Glutamatergic neuron (in vitro differentiated cells): ENCODE data around the gene MYRF. TPM values are rescaled to one million over a fixed set of nuclear protein-coding genes. Genes with fewer than 3 reads are reported as not detected.

Source experiments
- DNase-seq: peaks from one replicate; pipeline ENCODE4 v3.0.0; 2022
- H3K27ac Mint-ChIP-seq: one replicate; pipeline ENCODE4 v1.8.0; 2020; ENCODE audit warnings: mild to moderate bottlenecking, mixed read lengths, inconsistent platforms; ENCODE audit not compliant: unreplicated experiment
- H3K27me3 Mint-ChIP-seq: one replicate; pipeline ENCODE4 v1.8.0; 2020; ENCODE audit warnings: mild to moderate bottlenecking, moderate library complexity, mixed read lengths, inconsistent platforms; ENCODE audit not compliant: unreplicated experiment
- H3K36me3 Mint-ChIP-seq: one replicate; pipeline ENCODE4 v1.8.0; 2020; ENCODE audit warnings: mild to moderate bottlenecking, mixed read lengths, inconsistent platforms; ENCODE audit not compliant: unreplicated experiment
- H3K4me1 Mint-ChIP-seq: one replicate; pipeline ENCODE4 v1.8.0; 2020; ENCODE audit warnings: mild to moderate bottlenecking, low read depth, mixed read lengths, inconsistent platforms; ENCODE audit not compliant: unreplicated experiment
- H3K4me3 Mint-ChIP-seq: one replicate; pipeline ENCODE4 v1.8.0; 2020; ENCODE audit warnings: mild to moderate bottlenecking, mixed read lengths, inconsistent platforms; ENCODE audit not compliant: unreplicated experiment
- H3K9me3 Mint-ChIP-seq: one replicate; pipeline ENCODE4 v1.8.0; 2020; ENCODE audit warnings: mild to moderate bottlenecking, moderate library complexity, mixed read lengths, inconsistent platforms; ENCODE audit not compliant: unreplicated experiment
- total RNA-seq: library from RNA; stranded (reverse); fragmentation: NEBNext Ultra II Directional; extraction: Animal tissue kit (Norgen Biotek cat#: 25700); gene quantifications from one replicate; pipeline ENCODE4 v1.2.1, GENCODE V29; 2021; ENCODE audit not compliant: unreplicated experiment
- TF ChIP-seq, protein P1 (sequence below): fragments of 200-600 bp; sonication (generic); IDR thresholded peaks from one replicate; pipeline ENCODE4 v1.5.0; 2021; ENCODE audit not compliant: partially characterized antibody, unreplicated experiment

Gene MYRF
- total RNA-seq, 1 donor from 2014 or later: 0.29 TPM

- no peak overlapping the region for H3K4me3 Mint-ChIP-seq
- peaks cover 7% of the 10 kb centered on the region for H3K27me3 Mint-ChIP-seq
- no peaks in the 10 kb centered on the region for H3K36me3 Mint-ChIP-seq
- H3K9me3 Mint-ChIP-seq: no peaks in the 10 kb centered on the region
- H3K4me1 Mint-ChIP-seq: peaks cover 3% of the 10 kb centered on the region
- TF ChIP-seq, protein P1, sequence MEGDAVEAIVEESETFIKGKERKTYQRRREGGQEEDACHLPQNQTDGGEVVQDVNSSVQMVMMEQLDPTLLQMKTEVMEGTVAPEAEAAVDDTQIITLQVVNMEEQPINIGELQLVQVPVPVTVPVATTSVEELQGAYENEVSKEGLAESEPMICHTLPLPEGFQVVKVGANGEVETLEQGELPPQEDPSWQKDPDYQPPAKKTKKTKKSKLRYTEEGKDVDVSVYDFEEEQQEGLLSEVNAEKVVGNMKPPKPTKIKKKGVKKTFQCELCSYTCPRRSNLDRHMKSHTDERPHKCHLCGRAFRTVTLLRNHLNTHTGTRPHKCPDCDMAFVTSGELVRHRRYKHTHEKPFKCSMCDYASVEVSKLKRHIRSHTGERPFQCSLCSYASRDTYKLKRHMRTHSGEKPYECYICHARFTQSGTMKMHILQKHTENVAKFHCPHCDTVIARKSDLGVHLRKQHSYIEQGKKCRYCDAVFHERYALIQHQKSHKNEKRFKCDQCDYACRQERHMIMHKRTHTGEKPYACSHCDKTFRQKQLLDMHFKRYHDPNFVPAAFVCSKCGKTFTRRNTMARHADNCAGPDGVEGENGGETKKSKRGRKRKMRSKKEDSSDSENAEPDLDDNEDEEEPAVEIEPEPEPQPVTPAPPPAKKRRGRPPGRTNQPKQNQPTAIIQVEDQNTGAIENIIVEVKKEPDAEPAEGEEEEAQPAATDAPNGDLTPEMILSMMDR: no peak
- no peak for DNase-seq
- H3K27ac Mint-ChIP-seq: no peak overlapping the region
Observed at GRCh38 chr11:61766353-61766841, 14.0 kb downstream of the MYRF start.

GRCh38 chr11:61768376-61769076 lies 16.1 kb downstream of the MYRF start:
- H3K27ac Mint-ChIP-seq: no peak overlapping the region
- H3K36me3 Mint-ChIP-seq: no peaks in the 10 kb centered on the region
- no peak overlapping the region for H3K4me3 Mint-ChIP-seq
- TF ChIP-seq, protein P1: no peak
- peaks cover 2% of the 10 kb centered on the region for H3K9me3 Mint-ChIP-seq
- H3K27me3 Mint-ChIP-seq: peaks cover 8% of the 10 kb centered on the region
- no peak for DNase-seq
- H3K4me1 Mint-ChIP-seq: peaks cover 3% of the 10 kb centered on the region

GRCh38 chr11:61769169-61769920 lies 16.9 kb downstream of the MYRF start:
- TF ChIP-seq, protein P1: peak; percentile 34
- Mint-ChIP-seq H3K4me3 (no peak overlapping the region), H3K27ac (no peak overlapping the region), H3K36me3 (no peaks in the 10 kb centered on the region), H3K4me1 (peaks cover 3% of the 10 kb centered on the region), H3K9me3 (peaks cover 2% of the 10 kb centered on the region), H3K27me3 (peaks cover 8% of the 10 kb centered on the region)
- DNase-seq: no peak

GRCh38 chr11:61769946-61770683 lies 17.7 kb downstream of the MYRF start:
- no peak overlapping the region for H3K4me3 Mint-ChIP-seq
- H3K27me3 Mint-ChIP-seq: peaks cover 10% of the 10 kb centered on the region
- H3K4me1 Mint-ChIP-seq: peaks cover 3% of the 10 kb centered on the region
- no peak for DNase-seq
- H3K27ac Mint-ChIP-seq: no peak overlapping the region
- TF ChIP-seq, protein P1: no peak
- H3K9me3 Mint-ChIP-seq: peaks cover 2% of the 10 kb centered on the region
- H3K36me3 Mint-ChIP-seq: no peaks in the 10 kb centered on the region
